Naive thymus-derived CD8-positive, alpha-beta T cell (primary cell): ENCODE data around the gene SIKE1. TPM values are rescaled to one million over a fixed set of nuclear protein-coding genes. Genes with fewer than 3 reads are reported as not detected.
"Not testable (repeated sequence)": the region's sequence is repeated elsewhere in the genome, so short reads cannot be mapped to it uniquely, and the experiment has no call there.

ENCODE experiments used
- ATAC-seq, 2 donors: fragments of 150-1000 bp; cut with Tn5 transposase in 1 of 2; sonication (Bioruptor Pico), chemical (Tn5 transposase) in 1 of 2; 1 replicate in 1 of 2; 2 replicates in 1 of 2; pipeline ENCODE4 v1.10.0; 2021; ENCODE audit warnings: mild to moderate bottlenecking in 2 of 2, moderate library complexity in 2 of 2
- POLR2A ChIA-PET: fragments of 350-600 bp; sonication (Branson Sonifier 250); formaldehyde crosslinking; loops from one replicate; lab custom pipeline; 2021; ENCODE audit warnings: antibody characterized with exemption; lab: Charles Lee
- DNase-seq, 10 donors: peaks; one replicate each; pipeline versions ENCODE4 v3.0.0 to v3.0.0-alpha.2; 2020 to 2022
- H3K27ac Mint-ChIP-seq, 10 donors: one replicate each; pipeline ENCODE4 v1.8.0; 2020 to 2022; ENCODE audit warnings: mild to moderate bottlenecking in 10 of 10, mixed read lengths in 10 of 10, moderate library complexity in 4 of 10, inconsistent platforms in 1 of 10
- H3K27me3 Mint-ChIP-seq, 5 donors: one replicate each; pipeline ENCODE4 v1.8.0; 2021 to 2022; ENCODE audit warnings: mixed read lengths in 5 of 5
- H3K36me3 Mint-ChIP-seq, 3 donors: one replicate each; pipeline ENCODE4 v1.8.0; 2020 to 2022; ENCODE audit warnings: mixed read lengths in 3 of 3, mild to moderate bottlenecking in 2 of 3, inconsistent platforms in 1 of 3
- H3K4me1 Mint-ChIP-seq, 4 donors: one replicate each; pipeline ENCODE4 v1.8.0; 2021 to 2022; ENCODE audit warnings: mixed read lengths in 4 of 4
- H3K4me3 Mint-ChIP-seq, 10 donors: one replicate each; pipeline ENCODE4 v1.8.0; 2020 to 2022; ENCODE audit warnings: mild to moderate bottlenecking in 10 of 10, mixed read lengths in 10 of 10, moderate library complexity in 6 of 10, inconsistent platforms in 1 of 10
- H3K9me3 Mint-ChIP-seq, 9 donors: one replicate each; pipeline ENCODE4 v1.8.0; 2020 to 2022; ENCODE audit warnings: mixed read lengths in 9 of 9, mild to moderate bottlenecking in 3 of 9, inconsistent platforms in 1 of 9, moderate library complexity in 1 of 9
- polyA plus RNA-seq, 3 donors: library from polyadenylated mRNA; unstranded; fragments of 300-500 nt; fragmentation: Illumina TruSeq; gene quantifications; one replicate each; pipeline ENCODE4 v1.2.3, GENCODE V29; 2021
- total RNA-seq, 8 experiments: library from RNA in 2 of 8; stranded (reverse) in 2 of 8; gene quantifications; one replicate each; pipeline ENCODE4 v1.2.3 and lab custom pipeline; 2021 to 2026

SIKE1 gene
- total and polyA plus RNA-seq, 5 experiments from 2014 or later, result 28.9 to 64.3 (median 31.0) TPM

DNA sequence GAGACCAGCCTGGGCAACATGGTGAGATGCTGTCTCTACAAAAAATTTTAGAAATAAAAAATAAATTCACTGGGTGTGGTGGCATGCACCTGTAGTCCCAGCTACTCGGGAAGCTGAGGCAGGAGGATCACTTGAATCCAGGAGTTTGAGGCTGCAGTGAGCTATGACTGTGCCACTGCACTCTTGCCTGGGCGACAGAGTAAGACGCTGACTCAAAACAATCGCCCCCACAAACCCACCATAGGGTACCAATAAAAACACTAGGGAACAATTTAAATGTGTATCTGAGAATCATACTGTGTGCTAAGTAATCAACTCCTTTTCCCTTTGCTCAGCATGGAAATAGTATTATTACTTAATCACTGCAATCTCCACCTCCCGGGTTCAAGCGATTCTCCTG, 26.8 kb downstream of the SIKE1 start:
- H3K27me3 Mint-ChIP-seq, H3K9me3 Mint-ChIP-seq, POLR2A ChIA-PET, DNase-seq, ATAC-seq: not testable (repeated sequence)
- H3K4me1 Mint-ChIP-seq, result peaks cover 58 to 98% (median 92%) of the 10 kb centered on the region in 4 donors
- peaks cover under 1 to 39% (median 9%) of the 10 kb centered on the region in 3 donors for H3K36me3 Mint-ChIP-seq
- peak overlapping the region in 9 of 10 donors; percentile 75 to 100 (median 90) for H3K27ac Mint-ChIP-seq
- H3K4me3 Mint-ChIP-seq, result peak overlapping the region; percentile 66 to 100 (median 99)

- no peak for ATAC-seq
- H3K27me3 Mint-ChIP-seq, result no peaks in the 10 kb centered on the region
- no peak for DNase-seq
- H3K27ac Mint-ChIP-seq, result peak overlapping the region in 4 of 10 donors; percentile 8 to 87 (median 39)
- peaks cover 0 to 2% (median 0%) of the 10 kb centered on the region in 9 donors for H3K9me3 Mint-ChIP-seq
- H3K4me1 Mint-ChIP-seq, result peaks cover 61 to 98% (median 92%) of the 10 kb centered on the region in 4 donors
- POLR2A ChIA-PET, result no interaction called here
- peaks cover 6 to 44% (median 14%) of the 10 kb centered on the region in 3 donors for H3K36me3 Mint-ChIP-seq
- H3K4me3 Mint-ChIP-seq, result peak overlapping the region in 9 of 10 donors; percentile 13 to 100 (median 66)
Observed at GRCh38 chr1:114753143-114753542, 27.3 kb downstream of the SIKE1 start.

- Mint-ChIP-seq H3K9me3 (no peaks in the 10 kb centered on the region), H3K4me1 (peaks cover 57 to 96% (median 92%) of the 10 kb centered on the region in 4 donors), H3K36me3 (peaks cover 6 to 60% (median 22%) of the 10 kb centered on the region in 3 donors), H3K4me3 (peak overlapping the region; percentile 31 to 100 (median 64)), H3K27ac (peak overlapping the region in 4 of 10 donors; percentile 22 to 88 (median 76)), H3K27me3 (no peaks in the 10 kb centered on the region)
- POLR2A ChIA-PET, result no interaction called here
- DNase-seq (no peak), ATAC-seq (no peak)
Observed at GRCh38 chr1:114750780-114751179, 29.7 kb downstream of the SIKE1 start.

- no peaks in the 10 kb centered on the region for H3K27me3 Mint-ChIP-seq
- H3K9me3 Mint-ChIP-seq, result no peaks in the 10 kb centered on the region
- peak overlapping the region in 8 of 10 donors; percentile 5 to 100 (median 64) for H3K4me3 Mint-ChIP-seq
- peak overlapping the region in 4 of 10 donors; percentile 15 to 85 (median 21) for H3K27ac Mint-ChIP-seq
- no peak for ATAC-seq
- DNase-seq, result no peak
- peaks cover 56 to 96% (median 88%) of the 10 kb centered on the region in 4 donors for H3K4me1 Mint-ChIP-seq
- POLR2A ChIA-PET, result interaction anchor here (0.7 to 1.4 kb wide), 2 partner anchors 8 to 168 kb away, joined by 3 to 5 read pairs; partner anchors contain the start of gene CSDE1
- peaks cover 6 to 68% (median 20%) of the 10 kb centered on the region in 3 donors for H3K36me3 Mint-ChIP-seq
Observed at GRCh38 chr1:114749835-114750234, 30.6 kb downstream of the SIKE1 start.

DNA sequence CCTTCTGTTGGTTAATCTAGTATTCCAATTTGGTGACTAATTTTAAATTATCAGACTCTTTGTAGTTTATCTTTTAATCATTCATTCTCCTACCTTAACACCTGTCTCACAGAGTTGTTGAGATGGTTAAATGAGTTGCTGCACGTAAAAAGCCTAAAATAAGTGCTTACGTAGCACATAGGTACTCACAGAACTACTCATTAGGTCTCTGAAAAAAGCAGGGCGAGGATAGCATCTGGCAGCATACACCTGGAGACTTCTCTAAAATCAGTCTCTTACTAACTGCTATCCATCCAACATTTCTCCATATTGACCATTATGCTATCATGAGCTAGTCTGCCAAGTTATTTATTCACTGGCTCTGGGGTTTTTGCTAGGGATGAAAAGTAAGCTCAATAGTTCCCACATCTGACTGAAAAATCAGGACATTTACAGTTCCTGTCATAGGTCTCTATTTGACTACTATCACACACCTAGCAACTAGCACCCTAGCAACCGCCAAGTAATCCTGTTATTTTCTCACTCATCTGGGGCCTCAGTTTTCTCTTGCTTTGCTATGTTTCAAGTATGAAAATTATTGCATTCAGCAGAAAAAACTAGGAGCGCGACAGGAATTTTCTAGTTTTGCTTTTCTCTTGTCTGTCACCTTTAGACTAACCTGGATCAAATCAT, 33.9 kb downstream of the SIKE1 start:
- H3K27ac Mint-ChIP-seq, result no peak overlapping the region
- ATAC-seq (no peak), DNase-seq (no peak)
- H3K36me3 Mint-ChIP-seq, result peaks cover 6 to 91% (median 30%) of the 10 kb centered on the region in 3 donors
- H3K9me3 Mint-ChIP-seq, result no peaks in the 10 kb centered on the region
- POLR2A ChIA-PET, result no interaction called here
- no peaks in the 10 kb centered on the region for H3K27me3 Mint-ChIP-seq
- peaks cover 47 to 86% (median 79%) of the 10 kb centered on the region in 4 donors for H3K4me1 Mint-ChIP-seq
- peak overlapping the region in 4 of 10 donors; percentile 3 to 30 (median 25) for H3K4me3 Mint-ChIP-seq

DNA sequence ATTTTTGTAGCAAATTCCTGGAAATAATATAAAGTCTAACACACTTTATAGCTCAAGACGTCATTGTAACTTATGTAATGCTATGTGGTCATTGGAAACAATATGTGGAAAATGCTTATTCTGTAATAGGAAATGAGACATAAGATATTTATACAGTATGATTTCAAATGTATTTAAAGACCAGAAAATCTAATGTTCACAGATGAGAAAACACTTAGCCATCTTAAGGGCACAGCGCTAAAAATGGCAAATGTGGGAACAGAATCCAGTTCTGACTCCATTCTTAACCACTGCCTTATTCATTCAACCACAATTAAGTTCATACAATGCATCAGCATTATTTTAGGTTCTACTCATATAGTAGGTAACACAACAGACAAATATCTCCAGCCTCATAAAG, 35.2 kb downstream of the SIKE1 start:
- Mint-ChIP-seq H3K4me1 (peaks cover 43 to 85% (median 75%) of the 10 kb centered on the region in 4 donors), H3K27ac (peak overlapping the region in 2 of 10 donors; percentile 18 to 26), H3K36me3 (peaks cover 12 to 95% (median 30%) of the 10 kb centered on the region in 3 donors), H3K9me3 (no peaks in the 10 kb centered on the region), H3K27me3 (no peaks in the 10 kb centered on the region), H3K4me3 (no peak overlapping the region)
- POLR2A ChIA-PET, result interaction anchor here (0.9 to 1.1 kb wide), 2 partner anchors 10 to 35 kb away, joined by 3 read pairs; partner anchors contain the start of gene SIKE1
- no peak for ATAC-seq
- no peak for DNase-seq

DNA sequence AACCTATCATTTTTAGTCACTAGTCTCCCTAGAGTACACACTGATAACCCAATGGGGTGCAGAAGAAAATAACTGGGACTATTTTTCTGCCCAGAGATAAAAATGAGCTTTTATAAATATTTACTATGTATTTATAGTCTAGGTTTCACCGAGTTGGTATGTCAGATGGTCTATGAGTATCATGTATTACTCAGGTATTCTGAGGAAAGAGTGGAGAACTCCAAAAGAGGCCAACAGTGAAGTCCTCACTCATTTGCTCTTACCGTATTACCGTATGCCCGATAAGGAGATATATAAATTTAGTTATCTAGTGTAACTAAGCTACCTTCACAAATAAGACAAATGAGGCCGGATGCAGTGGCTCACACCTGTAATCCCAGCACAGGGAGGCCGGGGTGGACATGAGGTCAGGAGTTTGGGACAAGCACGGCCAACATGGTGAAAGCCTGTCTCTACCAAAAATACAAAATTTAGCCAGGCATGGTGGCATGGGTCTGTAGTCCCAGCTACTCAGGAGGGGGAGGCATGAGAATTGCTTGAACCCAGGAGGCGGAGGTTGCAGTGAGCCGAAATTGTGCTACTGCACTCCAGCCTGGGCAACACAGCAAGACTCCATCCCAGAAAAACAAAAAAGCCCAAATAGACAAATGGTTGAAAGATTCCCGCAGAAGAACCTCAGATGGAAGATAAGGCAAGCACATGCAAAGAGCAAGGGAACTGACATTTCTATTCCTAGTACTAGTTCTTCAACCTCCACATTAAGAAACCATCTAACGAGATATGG, 38.3 kb downstream of the SIKE1 start:
- H3K9me3 Mint-ChIP-seq, result no peaks in the 10 kb centered on the region
- peaks cover 5 to 95% (median 25%) of the 10 kb centered on the region in 3 donors for H3K36me3 Mint-ChIP-seq
- peak overlapping the region in 2 of 10 donors; percentile 3 to 36 for H3K4me3 Mint-ChIP-seq
- peak overlapping the region in 6 of 10 donors; percentile 2 to 84 (median 32) for H3K27ac Mint-ChIP-seq
- POLR2A ChIA-PET, result interaction anchor here (1.2 kb wide), 1 partner anchor 15 kb away, joined by 5 read pairs; the partner anchor contains the start of gene CSDE1
- H3K27me3 Mint-ChIP-seq, result no peaks in the 10 kb centered on the region
- peaks cover 26 to 73% (median 55%) of the 10 kb centered on the region in 4 donors for H3K4me1 Mint-ChIP-seq
- DNase-seq (no peak), ATAC-seq (no peak)

- H3K4me1 Mint-ChIP-seq, result peaks cover 18 to 55% (median 44%) of the 10 kb centered on the region in 4 donors
- POLR2A ChIA-PET, result interaction anchor here (0.6 kb wide), 1 partner anchor 327 kb away, joined by 4 read pairs; no protein-coding TSS in a partner anchor
- no peak for ATAC-seq
- no peaks in the 10 kb centered on the region for H3K9me3 Mint-ChIP-seq
- no peak overlapping the region for H3K4me3 Mint-ChIP-seq
- DNase-seq, result no peak
- H3K27me3 Mint-ChIP-seq, result no peaks in the 10 kb centered on the region
- peaks cover 5 to 95% (median 32%) of the 10 kb centered on the region in 3 donors for H3K36me3 Mint-ChIP-seq
- no peak overlapping the region for H3K27ac Mint-ChIP-seq
Observed at GRCh38 chr1:114740331-114740730, 40.2 kb downstream of the SIKE1 start.

DNA sequence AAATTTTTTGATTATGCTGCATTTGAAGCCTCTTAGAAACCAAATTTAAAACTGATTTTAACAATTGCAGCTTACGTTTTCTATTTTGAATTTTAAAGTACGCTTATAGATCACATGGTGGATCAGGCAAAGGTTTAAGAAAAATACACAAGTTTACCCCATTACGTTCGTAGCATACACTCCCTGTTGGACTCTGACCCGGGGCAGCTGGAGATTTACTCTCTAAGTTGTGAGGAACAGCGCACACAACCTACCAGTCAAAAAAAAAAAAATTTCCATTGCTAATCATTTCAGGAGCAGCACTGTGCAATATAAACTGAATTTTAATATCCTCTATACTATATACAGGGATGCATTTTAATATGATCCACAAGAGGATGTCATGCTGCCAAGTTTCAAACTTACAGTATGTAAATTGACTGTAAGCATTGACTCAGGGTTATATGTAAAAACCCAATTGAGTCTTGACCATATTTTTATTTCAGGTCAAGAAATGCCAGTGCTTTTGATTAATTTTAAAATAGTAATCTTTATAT, 43.1 kb downstream of the SIKE1 start:
- H3K4me1 Mint-ChIP-seq, result peaks cover 12 to 31% (median 27%) of the 10 kb centered on the region in 4 donors
- ATAC-seq, result no peak
- no peak for DNase-seq
- H3K36me3 Mint-ChIP-seq, result peaks cover 5 to 95% (median 33%) of the 10 kb centered on the region in 3 donors
- peak overlapping the region in 5 of 10 donors; percentile 7 to 62 (median 54) for H3K27ac Mint-ChIP-seq
- no peaks in the 10 kb centered on the region for H3K9me3 Mint-ChIP-seq
- no peak overlapping the region for H3K4me3 Mint-ChIP-seq
- H3K27me3 Mint-ChIP-seq, result no peaks in the 10 kb centered on the region
- POLR2A ChIA-PET, result no interaction called here

DNA sequence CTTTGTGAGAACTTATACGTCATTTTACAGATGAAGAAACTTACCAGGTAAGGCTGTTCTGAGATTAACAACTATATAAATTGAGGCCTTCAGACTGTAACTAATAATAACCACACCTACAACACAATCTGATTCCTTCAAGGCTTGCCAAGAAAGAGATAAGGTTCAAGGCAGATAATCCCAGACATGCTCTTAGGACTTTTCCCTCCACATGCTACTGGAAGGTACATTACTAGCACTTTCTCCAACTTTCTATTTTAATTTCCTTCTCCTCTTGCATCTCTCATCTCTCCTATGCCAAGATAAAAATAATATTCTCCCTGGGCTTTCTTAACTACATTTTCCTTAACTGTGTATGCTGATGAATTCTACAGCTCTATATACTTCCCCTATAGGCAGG, 45.0 kb downstream of the SIKE1 start:
- POLR2A ChIA-PET, result interaction anchor here (0.6 kb wide), 1 partner anchor 12 kb away, joined by 3 read pairs; no protein-coding TSS in a partner anchor
- Mint-ChIP-seq H3K4me1 (peaks cover 7 to 21% (median 14%) of the 10 kb centered on the region in 4 donors), H3K9me3 (no peaks in the 10 kb centered on the region), H3K27me3 (no peaks in the 10 kb centered on the region), H3K36me3 (peaks cover 5 to 98% (median 39%) of the 10 kb centered on the region in 3 donors), H3K4me3 (no peak overlapping the region), H3K27ac (peak overlapping the region in 3 of 10 donors; percentile 14 to 54 (median 28))
- ATAC-seq (no peak), DNase-seq (no peak)

- POLR2A ChIA-PET, result interaction anchor here (0.5 kb wide), 1 partner anchor 8 kb away, joined by 3 read pairs; no protein-coding TSS in a partner anchor
- H3K27ac Mint-ChIP-seq, result peak overlapping the region in 3 of 10 donors; percentile 39 to 56 (median 56)
- peaks cover 11 to 97% (median 31%) of the 10 kb centered on the region in 3 donors for H3K36me3 Mint-ChIP-seq
Observed at GRCh38 chr1:114729782-114730181, 50.7 kb downstream of the SIKE1 start.

DNA sequence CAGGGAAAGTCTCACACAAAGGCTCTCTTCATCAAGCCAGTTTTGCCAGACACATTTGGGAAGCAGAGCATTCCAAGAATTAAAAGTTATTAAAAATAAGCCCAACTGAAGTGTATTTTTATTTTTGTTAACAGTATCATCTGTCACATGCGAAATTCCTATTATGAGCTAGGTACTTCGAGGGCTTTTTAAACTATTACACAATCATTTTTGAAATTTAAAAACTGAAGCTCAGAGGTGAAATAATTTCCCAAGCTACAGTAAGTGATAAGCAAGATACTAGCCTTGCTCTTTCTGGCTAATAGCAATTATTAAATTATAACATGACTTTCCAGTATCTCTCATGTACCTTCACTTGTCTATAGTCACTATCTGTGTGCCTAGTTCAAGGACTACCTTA, 51.9 kb downstream of the SIKE1 start:
- POLR2A ChIA-PET, result interaction anchor here (0.6 to 0.7 kb wide), 2 partner anchors 9 to 32 kb away, joined by 3 to 5 read pairs; no protein-coding TSS in a partner anchor
- H3K9me3 Mint-ChIP-seq, result no peaks in the 10 kb centered on the region

More at GRCh38 chr1:114729782-114730181, 50.7 kb downstream of the SIKE1 start:
- Mint-ChIP-seq H3K27me3 (no peaks in the 10 kb centered on the region), H3K4me1 (peaks cover 0 to 5% (median 4%) of the 10 kb centered on the region in 4 donors), H3K9me3 (no peaks in the 10 kb centered on the region), H3K4me3 (no peak overlapping the region)
- no peak for DNase-seq
- ATAC-seq, result no peak

More for the DNA sequence above, 51.9 kb downstream of the SIKE1 start:
- Mint-ChIP-seq H3K27ac (peak overlapping the region in 4 of 10 donors; percentile 0 to 53 (median 10)), H3K4me3 (no peak overlapping the region), H3K27me3 (no peaks in the 10 kb centered on the region), H3K36me3 (peaks cover 11 to 97% (median 29%) of the 10 kb centered on the region in 3 donors), H3K4me1 (peaks cover 0 to 5% (median 4%) of the 10 kb centered on the region in 4 donors)
- DNase-seq (no peak), ATAC-seq (no peak)
